K562 (cell line): ENCODE data around the gene PRMT7. TPM values are rescaled to one million over a fixed set of nuclear protein-coding genes. Genes with fewer than 3 reads are reported as not detected.
A peak's percentile ranks its signal among the peaks of the same experiment; 100 is the strongest.

Source experiments
- CGGBP1 ChIP-seq: fragments of 250-450 bp; sonication (Bioruptor Pico); IDR thresholded peaks from 2 replicates; pipeline ENCODE4 v1.9.0; 2021; ENCODE audit warnings: mild to moderate bottlenecking
- CHCHD3 ChIP-seq: fragments of 250-450 bp; sonication (Bioruptor Pico); IDR thresholded peaks from 2 replicates; pipeline ENCODE4 v2.1.2; 2022; ENCODE audit warnings: mild to moderate bottlenecking
- CREB3L1 ChIP-seq: fragments of 450-650 bp; IDR thresholded peaks from 2 replicates; pipeline ENCODE4 v1.6.1; 2014; ENCODE audit warnings: low read depth, mild to moderate bottlenecking, moderate library complexity, borderline replicate concordance
- DEAF1 ChIP-seq: fragments of 450-650 bp; formaldehyde crosslinking; IDR thresholded peaks from 2 replicates; pipeline ENCODE4 v1.4.0; 2020; ENCODE audit warnings: mild to moderate bottlenecking, moderate library complexity
- ERF ChIP-seq: fragments of 450-650 bp; formaldehyde crosslinking; IDR thresholded peaks from 2 replicates; pipeline ENCODE4 v1.4.0; 2020; ENCODE audit warnings: mild to moderate bottlenecking, mixed read lengths
- HES1 ChIP-seq: fragments of 450-650 bp; IDR thresholded peaks from 2 replicates; pipeline ENCODE4 v1.6.1; 2016; ENCODE audit warnings: low read depth, mild to moderate bottlenecking, moderate library complexity
- HOMEZ ChIP-seq: fragments of 250-450 bp; sonication (Bioruptor Pico); IDR thresholded peaks from 2 replicates; pipeline ENCODE4 v1.4.0; 2020; ENCODE audit warnings: mild to moderate bottlenecking, moderate library complexity
- MYNN ChIP-seq, 2 experiments: sonication (generic); formaldehyde crosslinking in 1 of 2; IDR thresholded peaks; 2 replicates each; pipeline versions ENCODE4 v1.5.0 to v1.6.1; 2016 to 2020; ENCODE audit warnings: antibody characterized with exemption in 1 of 2, missing genetic modification reagents in 1 of 2
- PML ChIP-seq: IDR thresholded peaks from 2 replicates; pipeline ENCODE4 v1.6.1; 2012; ENCODE audit warnings: low read length, inconsistent platforms
- RCOR1 ChIP-seq, 2 experiments: IDR thresholded peaks; 2 replicates each; pipeline ENCODE4 v1.6.1; 2012; ENCODE audit warnings: low read depth in 2 of 2, low read length in 2 of 2, borderline replicate concordance in 1 of 2, improper control_type of control experiment in 1 of 2
- ZBED1 ChIP-seq: IDR thresholded peaks from 2 replicates; pipeline ENCODE4 v1.6.1; 2014
- ZHX1 ChIP-seq: fragments of 150-350 bp; conservative IDR thresholded peaks from 2 replicates; pipeline ENCODE4 v1.6.1; 2014; ENCODE audit warnings: low read length
- ZNF274 ChIP-seq: IDR thresholded peaks from 2 replicates; pipeline ENCODE4 v1.6.1; 2011; ENCODE audit warnings: low read depth, mild to moderate bottlenecking, low read length, moderate library complexity, borderline replicate concordance
- ZNF282 ChIP-seq: sonication (generic); formaldehyde crosslinking; IDR thresholded peaks from 2 replicates; pipeline ENCODE4 v1.8.1; 2023; ENCODE audit warnings: missing genetic modification reagents
- ZNF717 ChIP-seq: fragments of 250-450 bp; sonication (Bioruptor Pico); IDR thresholded peaks from 2 replicates; pipeline ENCODE4 v1.5.0; 2021
- ZNF778 ChIP-seq: fragments of 450-650 bp; formaldehyde crosslinking; IDR thresholded peaks from 2 replicates; pipeline ENCODE4 v1.4.0; 2020; ENCODE audit warnings: mild to moderate bottlenecking, moderate library complexity
- polyA plus RNA-seq, 8 experiments: library from polyadenylated mRNA; depleted of rRNA in 4 of 8; stranded (reverse) in 5 of 8; unstranded in 3 of 8; fragments of >200 nt; fragmentation: Nextera tagmentation in 2 of 8; fragmentation: Illumina TruSeq in 1 of 8; extraction: Ambion mirVana in 2 of 8; extraction: Trizol in 1 of 8; gene quantifications; 2 replicates each; pipeline versions ENCODE4 v1.2.1 to v1.2.3, GENCODE V29; 2011 to 2014; ENCODE audit warnings: inconsistent platforms in 1 of 8, missing spikeins in 1 of 8
- total RNA-seq, 7 experiments: library from RNA; depleted of rRNA in 6 of 7; stranded (reverse); fragments of >200 nt in 6 of 7; fragmentation: Illumina TruSeq in 2 of 7; extraction: Trizol in 2 of 7; gene quantifications; 2 replicates each; pipeline versions ENCODE4 v1.2.1 to v1.2.3, GENCODE V29; 2011 to 2021; ENCODE audit warnings: low replicate concordance in 1 of 7

PRMT7 gene
- total and polyA plus RNA-seq, 9 of the 15 experiments (the other 6 are each of a cell fraction or from before 2014, with no cell fraction given) = 6.4 to 88.8 (median 73.1) TPM

- TF ChIP-seq HOMEZ (CRISPR knock-in tag) (no peak; the same call in 1 of the 2 replicates), ZNF274 (0 out of 2 replicates have a peak, but pooled peaks have one; percentile 27), MYNN (IDR thresholded peaks at IDR 0.05) (no peak), MYNN (CRISPR knock-in tag; IDR thresholded peaks at IDR 0.05) (no peak), ZNF717 (CRISPR knock-in tag) (no peak), PML (no peak), ZNF282 (CRISPR knock-in tag) (no peak), ZBED1 (peak; percentile 99), HES1 (no peak), RCOR1 (IDR thresholded peaks at IDR 0.05; ENCODE audit: borderline replicate concordance in 1 of 2, low read depth in 2 of 2, low read length in 2 of 2) (peak in 1 of 2 experiments; percentile 3; a peak in 1 of 4 replicates), CREB3L1 (peak; percentile 99), DEAF1 (CRISPR knock-in tag) (peak; percentile 44; the same call in 1 of the 2 replicates), ZHX1 (no peak), CHCHD3 (CRISPR knock-in tag) (no peak), CGGBP1 (no peak), ERF (CRISPR knock-in tag) (no peak), ZNF778 (CRISPR knock-in tag) (no peak)
Observed at GRCh38 chr16:68264128-68265077, 46.4 kb upstream of the PRMT7 start, which contains the start of gene SLC7A6 (continued).
